CD4-positive, alpha-beta T cell treated with Interferon gamma for 1 hour (primary cell): Measurements from ENCODE around the gene DNAJC1.

ENCODE experiments used
- DNase-seq: peaks from one replicate; pipeline ENCODE4 v3.0.0-alpha.2; 2020

Gene DNAJC1

GRCh38 chr10:22005763-22006162 is 2.2 kb upstream of the DNAJC1 start:
- no peak for DNase-seq

GRCh38 chr10:22003964-22004281 is 393 bp upstream of the DNAJC1 start:
- no peak for DNase-seq

- peak; percentile 18 for DNase-seq
These were observed 846 bp downstream of the DNAJC1 start for GRCh38 chr10:22002591-22003176.

- DNase-seq, result no peak
These were observed 8.0 kb downstream of the DNAJC1 start for GRCh38 chr10:21995557-21995956.

GRCh38 chr10:21993360-21994001 is 10.0 kb downstream of the DNAJC1 start:
- DNase-seq, result no peak

- DNase-seq, result no peak
These were observed 11.7 kb downstream of the DNAJC1 start for GRCh38 chr10:21991785-21992184.

- DNase-seq, result no peak
These were observed 13.1 kb downstream of the DNAJC1 start for GRCh38 chr10:21990449-21990848.

- peak; percentile 20 for DNase-seq
These were observed 13.9 kb downstream of the DNAJC1 start for GRCh38 chr10:21989453-21990154.

GRCh38 chr10:21985541-21985940 is 18.0 kb downstream of the DNAJC1 start:
- DNase-seq, result no peak

GRCh38 chr10:21981118-21981517 is 22.4 kb downstream of the DNAJC1 start:
- no peak for DNase-seq

GRCh38 chr10:21980691-21981090 is 22.8 kb downstream of the DNAJC1 start:
- DNase-seq, result no peak

- no peak for DNase-seq
These were observed 25.2 kb downstream of the DNAJC1 start for GRCh38 chr10:21978191-21978862.

- no peak for DNase-seq
These were observed 26.8 kb downstream of the DNAJC1 start for GRCh38 chr10:21976739-21977138.

GRCh38 chr10:21976280-21976679 is 27.2 kb downstream of the DNAJC1 start:
- no peak for DNase-seq

- DNase-seq, result no peak
These were observed 28.0 kb downstream of the DNAJC1 start for GRCh38 chr10:21975378-21975990.

- no peak for DNase-seq
These were observed 30.9 kb downstream of the DNAJC1 start for GRCh38 chr10:21972584-21972983.

GRCh38 chr10:21969326-21970287 is 33.9 kb downstream of the DNAJC1 start:
- DNase-seq, result no peak

- DNase-seq, result no peak
These were observed 38.4 kb downstream of the DNAJC1 start for GRCh38 chr10:21964983-21965665.

GRCh38 chr10:21962358-21962757 is 41.2 kb downstream of the DNAJC1 start:
- no peak for DNase-seq

GRCh38 chr10:21961847-21962246 is 41.7 kb downstream of the DNAJC1 start:
- no peak for DNase-seq

- DNase-seq, result no peak
These were observed 43.5 kb downstream of the DNAJC1 start for GRCh38 chr10:21959998-21960397.

- no peak for DNase-seq
These were observed 48.8 kb downstream of the DNAJC1 start for GRCh38 chr10:21954690-21955089.
